HEK293 (cell line): ENCODE data around the gene CPT1A.

Experiments
- CTCF ChIA-PET: fragments of 350-600 bp; formaldehyde crosslinking; extraction: SDS; loops from one replicate; lab custom pipeline; 2021; ENCODE audit warnings: antibody characterized with exemption; lab: Yijun Ruan, JAX
- POLR2A ChIA-PET: fragments of 300-600 bp; formaldehyde crosslinking; extraction: SDS; loops from one replicate; lab custom pipeline; 2020; ENCODE audit warnings: antibody characterized with exemption, inconsistent platforms; lab: Yijun Ruan, JAX
- H3K27ac ChIP-seq: fragments of 200-500 bp; sonication (Bioruptor generic); 2 replicates; pipeline ENCODE4 v1.5.1; 2014; ENCODE audit warnings: low read depth, low read length, control low read depth, inconsistent platforms; ENCODE audit errors: extremely low read depth
- H3K36me3 ChIP-seq, 2 experiments: fragments of 200-500 bp in 1 of 2; sonication (Bioruptor generic) in 1 of 2; 1 replicate in 1 of 2; 2 replicates in 1 of 2; pipeline ENCODE4 v1.5.1; 2014 to 2017; ENCODE audit warnings: inconsistent platforms in 2 of 2, low read length in 2 of 2; ENCODE audit not compliant: control insufficient read depth in 2 of 2, insufficient read depth in 1 of 2
- H3K4me1 ChIP-seq: fragments of 200-500 bp; sonication (Bioruptor generic); 2 replicates; pipeline ENCODE4 v1.5.1; 2014; ENCODE audit warnings: mild to moderate bottlenecking, low read length, inconsistent platforms; ENCODE audit not compliant: control insufficient read depth, insufficient read depth
- H3K4me3 ChIP-seq: 2 replicates; pipeline ENCODE4 v1.5.1; 2011; ENCODE audit warnings: low read depth, mild to moderate bottlenecking, control low read depth, low read length, moderate library complexity
- H3K9me3 ChIP-seq: fragments of 200-500 bp; sonication (Bioruptor generic); 2 replicates; pipeline ENCODE4 v1.5.1; 2014; ENCODE audit warnings: low read depth, low read length, inconsistent platforms; ENCODE audit not compliant: control insufficient read depth, insufficient read depth
- KLF16 ChIP-seq: fragments of 450-650 bp; formaldehyde crosslinking; IDR thresholded peaks from 2 replicates; pipeline ENCODE4 v1.5.1; 2017; ENCODE audit warnings: missing biosample characterization, missing genetic modification characterization
- MEIS1 ChIP-seq: sonication (generic); formaldehyde crosslinking; IDR thresholded peaks from 2 replicates; pipeline ENCODE4 v1.8.1; 2022; ENCODE audit warnings: missing genetic modification reagents, mild to moderate bottlenecking, borderline replicate concordance
- SCRT2 ChIP-seq: fragments of 450-650 bp; formaldehyde crosslinking; IDR thresholded peaks from 2 replicates; pipeline ENCODE4 v1.5.1; 2016; ENCODE audit warnings: missing biosample characterization, missing genetic modification characterization
- SETDB1 ChIP-seq: IDR thresholded peaks from one replicate; pipeline ENCODE4 v1.6.1; 2017; ENCODE audit warnings: mild to moderate bottlenecking, low read length, moderate library complexity, mixed read lengths; ENCODE audit not compliant: insufficient read length
- SP2 ChIP-seq: fragments of 450-650 bp; formaldehyde crosslinking; IDR thresholded peaks from 2 replicates; pipeline ENCODE4 v1.5.1; 2016; ENCODE audit warnings: missing biosample characterization, missing genetic modification characterization
- ZBTB17 ChIP-seq: fragments of 450-650 bp; formaldehyde crosslinking; IDR thresholded peaks from 2 replicates; pipeline ENCODE4 v1.5.1; 2016; ENCODE audit warnings: missing biosample characterization, missing genetic modification characterization
- ZBTB20 ChIP-seq: fragments of 450-650 bp; formaldehyde crosslinking; IDR thresholded peaks from 2 replicates; pipeline ENCODE4 v1.5.1; 2016; ENCODE audit warnings: missing biosample characterization, missing genetic modification characterization
- ZNF121 ChIP-seq: fragments of 450-650 bp; formaldehyde crosslinking; IDR thresholded peaks from 2 replicates; pipeline ENCODE4 v1.5.1; 2016; ENCODE audit warnings: missing biosample characterization, missing genetic modification characterization
- ZNF138 ChIP-seq: fragments of 450-650 bp; formaldehyde crosslinking; IDR thresholded peaks from 2 replicates; pipeline ENCODE4 v1.5.1; 2016; ENCODE audit warnings: missing biosample characterization, missing genetic modification characterization, borderline replicate concordance
- ZNF184 ChIP-seq: fragments of 450-650 bp; IDR thresholded peaks from 2 replicates; pipeline ENCODE4 v1.5.1; 2018; ENCODE audit warnings: missing biosample characterization, mild to moderate bottlenecking, missing genetic modification characterization
- ZNF292 ChIP-seq: fragments of 450-650 bp; formaldehyde crosslinking; IDR thresholded peaks from 2 replicates; pipeline ENCODE4 v1.5.1; 2016; ENCODE audit warnings: low read depth, missing biosample characterization, missing genetic modification characterization, borderline replicate concordance
- ZNF366 ChIP-seq: fragments of 450-650 bp; formaldehyde crosslinking; conservative IDR thresholded peaks from 2 replicates; pipeline ENCODE4 v1.5.1; 2016; ENCODE audit warnings: missing biosample characterization, missing genetic modification characterization
- ZNF473 ChIP-seq: fragments of 450-650 bp; formaldehyde crosslinking; IDR thresholded peaks from 2 replicates; pipeline ENCODE4 v1.5.1; 2017; ENCODE audit warnings: missing biosample characterization, missing genetic modification characterization
- ZNF521 ChIP-seq: fragments of 450-650 bp; formaldehyde crosslinking; IDR thresholded peaks from 2 replicates; pipeline ENCODE4 v1.5.1; 2017; ENCODE audit warnings: missing biosample characterization, mild to moderate bottlenecking, missing genetic modification characterization
- ZNF529 ChIP-seq: fragments of 450-650 bp; formaldehyde crosslinking; IDR thresholded peaks from 2 replicates; pipeline ENCODE4 v1.5.1; 2017; ENCODE audit warnings: missing genetic modification characterization, missing biosample characterization; ENCODE audit not compliant: insufficient replicate concordance
- ZNF549 ChIP-seq: fragments of 450-650 bp; IDR thresholded peaks from 2 replicates; pipeline ENCODE4 v1.5.1; 2018; ENCODE audit warnings: missing biosample characterization, missing genetic modification characterization, mild to moderate bottlenecking, inconsistent platforms, moderate library complexity
- ZNF664 ChIP-seq: fragments of 450-650 bp; formaldehyde crosslinking; IDR thresholded peaks from 2 replicates; pipeline ENCODE4 v1.5.1; 2016; ENCODE audit warnings: missing biosample characterization, missing genetic modification characterization
- TF ChIP-seq, protein P1 (sequence below): IDR thresholded peaks from 2 replicates; pipeline ENCODE4 v1.6.1; 2011; ENCODE audit warnings: mild to moderate bottlenecking, low read depth, low read length, borderline replicate concordance
- TF ChIP-seq, protein P2 (sequence below): fragments of 450-650 bp; formaldehyde crosslinking; IDR thresholded peaks from 2 replicates; pipeline ENCODE4 v1.5.1; 2016; ENCODE audit warnings: missing biosample characterization, missing genetic modification characterization, low read depth
- TF ChIP-seq, protein P3 (sequence below): fragments of 450-650 bp; formaldehyde crosslinking; IDR thresholded peaks from 2 replicates; pipeline ENCODE4 v1.5.1; 2016; ENCODE audit warnings: missing biosample characterization, missing genetic modification characterization
- TF ChIP-seq, protein P4 (sequence below): fragments of 450-650 bp; formaldehyde crosslinking; IDR thresholded peaks from 2 replicates; pipeline ENCODE4 v1.5.1; 2016; ENCODE audit warnings: missing biosample characterization, missing genetic modification characterization

The CPT1A gene

DNA sequence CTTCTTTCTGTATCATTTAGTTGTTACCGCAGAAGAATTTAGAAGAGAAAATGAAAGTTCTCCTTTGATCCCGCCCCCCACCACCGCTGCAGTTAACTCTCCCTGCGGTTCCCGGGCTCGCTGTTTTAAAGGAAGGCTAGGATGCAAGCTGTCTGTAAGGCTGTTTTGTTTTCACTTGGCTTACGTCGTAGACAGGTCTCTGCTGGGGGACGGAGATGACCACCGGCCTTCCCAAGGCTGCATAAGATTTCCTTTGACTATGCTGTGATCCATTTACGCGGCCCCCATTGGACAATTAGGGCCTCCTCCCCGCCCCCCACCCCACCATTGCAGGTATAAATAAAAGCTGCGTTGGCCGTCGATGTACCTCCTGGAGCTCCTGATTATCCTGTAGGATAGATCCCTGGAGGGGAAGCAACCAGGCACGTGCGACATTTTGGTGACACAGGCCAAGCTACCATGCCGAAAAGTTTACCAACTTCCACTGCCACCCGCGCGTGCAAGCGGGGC is 1.4 kb upstream of the CPT1A start:
- Histone ChIP-seq H3K36me3 (no peaks in the 10 kb centered on the region), H3K9me3 (no peaks in the 10 kb centered on the region), H3K4me3 (no peak overlapping the region), H3K27ac (no peak overlapping the region), H3K4me1 (peaks cover 3% of the 10 kb centered on the region; the same call in 1 of the 2 replicates)
- ChIA-PET CTCF (no interaction called here), POLR2A (no interaction called here)
- no peak for TF ChIP-seq ZNF366 (tag by site-specific recombination)
- no peak for TF ChIP-seq ZNF473
- no peak for TF ChIP-seq ZNF138
- TF ChIP-seq SCRT2 (tag by site-specific recombination), result no peak
- TF ChIP-seq, all 188 proteins: peak for 0

DNA sequence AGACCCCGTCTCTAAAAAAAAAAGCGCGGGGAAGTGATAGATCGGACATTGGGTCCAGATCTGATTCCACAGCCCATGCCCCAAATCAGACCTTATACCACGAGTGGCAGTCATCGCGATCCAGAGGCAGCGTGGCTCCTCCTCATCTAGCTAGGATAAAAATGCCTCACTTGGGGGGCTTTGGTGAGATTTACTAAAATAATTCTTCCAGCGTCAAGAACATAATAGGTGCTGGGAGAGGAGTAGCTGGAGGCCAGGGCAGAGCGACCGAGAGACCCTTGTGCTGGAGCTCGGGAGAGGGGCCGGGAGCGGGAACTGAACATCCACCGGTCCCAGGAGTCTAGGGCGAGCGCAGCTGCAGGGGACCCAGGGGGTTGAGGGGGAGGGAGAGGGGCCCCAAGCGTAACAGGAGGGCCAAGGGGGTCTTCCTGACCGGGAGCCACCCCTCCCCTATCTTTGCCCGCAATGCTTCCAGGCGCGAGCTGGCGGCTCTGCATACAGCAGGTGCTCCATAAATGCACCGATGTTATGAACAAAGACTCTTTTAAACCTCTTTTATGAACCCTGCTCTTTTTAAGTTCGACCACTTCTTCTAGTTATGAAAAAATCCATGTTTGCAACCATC is 823 bp upstream of the CPT1A start:
- no peak overlapping the region for H3K4me3 ChIP-seq
- no peak overlapping the region for H3K27ac ChIP-seq
- ChIA-PET CTCF (no interaction called here), POLR2A (no interaction called here)
- no peaks in the 10 kb centered on the region for H3K9me3 ChIP-seq
- no peak for TF ChIP-seq ZNF664 (tag by site-specific recombination)
- TF ChIP-seq SETDB1, result no peak
- peaks cover 3% of the 10 kb centered on the region; the same call in 1 of the 2 replicates for H3K4me1 ChIP-seq
- H3K36me3 ChIP-seq, result no peaks in the 10 kb centered on the region

DNA sequence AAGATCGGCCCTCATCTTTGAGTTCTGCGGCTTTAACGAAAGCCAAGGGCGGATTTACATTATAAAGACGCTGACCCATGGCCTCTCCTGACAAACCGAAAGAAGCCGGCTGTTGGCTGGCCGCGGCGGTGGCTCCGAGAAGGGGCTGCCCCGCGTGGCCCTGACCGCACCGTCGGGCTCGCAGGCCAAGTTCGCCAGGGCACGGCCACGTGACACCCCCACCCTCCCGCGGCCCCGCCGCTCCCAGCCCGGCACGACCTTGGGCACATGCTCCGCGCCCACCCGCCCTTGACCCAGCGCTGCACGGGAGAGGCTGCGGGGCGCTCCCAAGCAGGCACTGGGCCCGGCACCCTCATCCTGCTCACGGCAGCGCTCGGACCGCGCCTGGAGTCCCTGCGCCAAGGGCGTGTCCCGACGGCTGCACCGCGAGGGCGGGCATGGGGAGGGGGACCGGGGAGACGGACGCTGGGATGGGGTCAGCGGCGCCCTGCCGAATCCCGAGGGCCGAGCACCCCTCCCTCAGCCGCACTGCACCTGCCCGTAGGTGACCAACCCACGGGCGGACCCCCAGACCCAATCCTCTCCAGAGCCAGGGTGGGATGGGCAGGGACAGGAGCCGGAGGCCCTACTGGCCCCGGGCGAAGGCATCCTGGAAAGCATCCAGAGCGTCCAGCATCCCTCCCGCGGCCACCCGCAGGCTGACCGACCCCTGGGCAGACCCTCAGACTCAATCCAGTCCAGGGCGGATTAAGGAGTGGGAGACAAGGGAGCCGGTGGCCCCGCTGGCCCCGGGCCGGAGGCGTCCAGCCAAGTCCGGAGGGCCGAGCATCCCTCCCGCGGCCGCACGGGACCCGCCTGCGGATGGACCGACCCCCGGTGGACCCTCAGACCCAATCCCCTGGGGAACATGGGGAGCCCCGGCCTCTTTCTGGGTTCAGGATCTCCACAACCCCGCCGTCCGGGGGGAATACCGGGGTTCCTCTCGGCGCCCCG is 759 bp downstream of the CPT1A start:
- H3K9me3 ChIP-seq, result no peaks in the 10 kb centered on the region
- H3K4me1 ChIP-seq, result peaks cover 3% of the 10 kb centered on the region; the same call in 1 of the 2 replicates
- peaks cover 0 to 2% of the 10 kb centered on the region in 2 experiments; a peak in 1 of 3 replicates for H3K36me3 ChIP-seq
- TF ChIP-seq, protein P1, sequence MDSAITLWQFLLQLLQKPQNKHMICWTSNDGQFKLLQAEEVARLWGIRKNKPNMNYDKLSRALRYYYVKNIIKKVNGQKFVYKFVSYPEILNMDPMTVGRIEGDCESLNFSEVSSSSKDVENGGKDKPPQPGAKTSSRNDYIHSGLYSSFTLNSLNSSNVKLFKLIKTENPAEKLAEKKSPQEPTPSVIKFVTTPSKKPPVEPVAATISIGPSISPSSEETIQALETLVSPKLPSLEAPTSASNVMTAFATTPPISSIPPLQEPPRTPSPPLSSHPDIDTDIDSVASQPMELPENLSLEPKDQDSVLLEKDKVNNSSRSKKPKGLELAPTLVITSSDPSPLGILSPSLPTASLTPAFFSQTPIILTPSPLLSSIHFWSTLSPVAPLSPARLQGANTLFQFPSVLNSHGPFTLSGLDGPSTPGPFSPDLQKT, result no peak
- TF ChIP-seq SP2 (no peak), KLF16 (tag by site-specific recombination) (no peak), ZBTB20 (tag by site-specific recombination) (no peak), MEIS1 (CRISPR knock-in tag) (no peak), ZNF549 (tag by site-specific recombination) (no peak), ZNF121 (tag by site-specific recombination) (no peak), ZNF521 (tag by site-specific recombination) (no peak), ZNF292 (no peak), ZBTB17 (tag by site-specific recombination) (no peak), ZNF184 (tag by site-specific recombination) (no peak), ZNF529 (tag by site-specific recombination) (no peak)
- TF ChIP-seq, protein P2, sequence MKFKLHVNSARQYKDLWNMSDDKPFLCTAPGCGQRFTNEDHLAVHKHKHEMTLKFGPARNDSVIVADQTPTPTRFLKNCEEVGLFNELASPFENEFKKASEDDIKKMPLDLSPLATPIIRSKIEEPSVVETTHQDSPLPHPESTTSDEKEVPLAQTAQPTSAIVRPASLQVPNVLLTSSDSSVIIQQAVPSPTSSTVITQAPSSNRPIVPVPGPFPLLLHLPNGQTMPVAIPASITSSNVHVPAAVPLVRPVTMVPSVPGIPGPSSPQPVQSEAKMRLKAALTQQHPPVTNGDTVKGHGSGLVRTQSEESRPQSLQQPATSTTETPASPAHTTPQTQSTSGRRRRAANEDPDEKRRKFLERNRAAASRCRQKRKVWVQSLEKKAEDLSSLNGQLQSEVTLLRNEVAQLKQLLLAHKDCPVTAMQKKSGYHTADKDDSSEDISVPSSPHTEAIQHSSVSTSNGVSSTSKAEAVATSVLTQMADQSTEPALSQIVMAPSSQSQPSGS (tag by site-specific recombination), result no peak
- TF ChIP-seq, protein P3, sequence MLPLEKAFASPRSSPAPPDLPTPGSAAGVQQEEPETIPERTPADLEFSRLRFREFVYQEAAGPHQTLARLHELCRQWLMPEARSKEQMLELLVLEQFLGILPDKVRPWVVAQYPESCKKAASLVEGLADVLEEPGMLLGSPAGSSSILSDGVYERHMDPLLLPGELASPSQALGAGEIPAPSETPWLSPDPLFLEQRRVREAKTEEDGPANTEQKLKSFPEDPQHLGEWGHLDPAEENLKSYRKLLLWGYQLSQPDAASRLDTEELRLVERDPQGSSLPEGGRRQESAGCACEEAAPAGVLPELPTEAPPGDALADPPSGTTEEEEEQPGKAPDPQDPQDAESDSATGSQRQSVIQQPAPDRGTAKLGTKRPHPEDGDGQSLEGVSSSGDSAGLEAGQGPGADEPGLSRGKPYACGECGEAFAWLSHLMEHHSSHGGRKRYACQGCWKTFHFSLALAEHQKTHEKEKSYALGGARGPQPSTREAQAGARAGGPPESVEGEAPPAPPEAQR (tag by site-specific recombination), result no peak
- TF ChIP-seq, protein P4, sequence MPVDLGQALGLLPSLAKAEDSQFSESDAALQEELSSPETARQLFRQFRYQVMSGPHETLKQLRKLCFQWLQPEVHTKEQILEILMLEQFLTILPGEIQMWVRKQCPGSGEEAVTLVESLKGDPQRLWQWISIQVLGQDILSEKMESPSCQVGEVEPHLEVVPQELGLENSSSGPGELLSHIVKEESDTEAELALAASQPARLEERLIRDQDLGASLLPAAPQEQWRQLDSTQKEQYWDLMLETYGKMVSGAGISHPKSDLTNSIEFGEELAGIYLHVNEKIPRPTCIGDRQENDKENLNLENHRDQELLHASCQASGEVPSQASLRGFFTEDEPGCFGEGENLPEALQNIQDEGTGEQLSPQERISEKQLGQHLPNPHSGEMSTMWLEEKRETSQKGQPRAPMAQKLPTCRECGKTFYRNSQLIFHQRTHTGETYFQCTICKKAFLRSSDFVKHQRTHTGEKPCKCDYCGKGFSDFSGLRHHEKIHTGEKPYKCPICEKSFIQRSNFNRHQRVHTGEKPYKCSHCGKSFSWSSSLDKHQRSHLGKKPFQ (tag by site-specific recombination), result no peak
- no peak overlapping the region; the same call in 1 of the 2 replicates for H3K27ac ChIP-seq
- CTCF ChIA-PET, result no interaction called here
- POLR2A ChIA-PET, result no interaction called here
- H3K4me3 ChIP-seq, result peak overlapping the region; percentile 53
